Measurements from ENCODE around the gene PTK6.

PTK6 gene

GRCh38 chr20:63545814-63546213 is 8.6 kb upstream of the PTK6 start:
- no peaks in the 10 kb centered on the region for H3K36me3 ChIP-seq (ENCODE audit: control insufficient read depth, insufficient read depth, low read length)
- H3K9me3 ChIP-seq (ENCODE audit: control insufficient read depth, insufficient read depth, low read depth, low read length), result no peaks in the 10 kb centered on the region
- no peak overlapping the region for H3K9ac ChIP-seq (ENCODE audit: low read length)
- no peaks in the 10 kb centered on the region for H3K27me3 ChIP-seq (ENCODE audit: control insufficient read depth, insufficient read depth, low read length)
- H3K4me3 ChIP-seq (ENCODE audit: low read depth, low read length), result no peak overlapping the region
- no peak overlapping the region for H3K27ac ChIP-seq (ENCODE audit: low read depth, low read length)
- H3K4me1 ChIP-seq (ENCODE audit: control insufficient read depth, insufficient read depth, low read length), result peaks cover 20% of the 10 kb centered on the region

DNA sequence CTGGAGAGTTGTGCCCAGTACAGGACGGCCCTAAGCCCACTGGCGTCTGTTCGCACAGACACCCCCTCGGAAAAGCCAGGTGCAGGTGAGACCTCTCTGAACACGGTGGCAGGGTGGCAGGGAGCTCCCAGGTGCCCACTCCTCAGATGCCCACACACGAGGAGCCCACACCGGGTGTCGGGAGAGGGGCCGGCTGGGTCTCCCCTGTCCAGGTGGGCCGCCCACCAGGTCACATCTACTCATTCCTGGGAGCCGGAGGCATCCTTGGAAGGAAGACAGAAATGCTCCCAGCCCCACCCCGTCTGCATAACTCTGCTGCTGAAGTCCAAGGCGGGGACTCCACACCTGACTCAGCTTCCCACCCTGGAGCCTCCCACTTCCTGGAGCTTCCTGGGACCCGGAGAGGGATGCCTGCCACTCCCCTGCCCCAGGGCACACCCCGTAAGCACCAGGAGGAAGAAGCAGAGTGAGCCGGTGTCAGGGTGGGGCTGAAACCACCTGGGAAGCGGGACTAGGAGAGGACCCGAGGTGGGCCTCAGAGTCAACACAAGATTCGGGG is 7.9 kb upstream of the PTK6 start:
- no peak overlapping the region for H3K4me3 ChIP-seq (ENCODE audit: low read depth, low read length)
- no peaks in the 10 kb centered on the region for H3K27me3 ChIP-seq (ENCODE audit: control insufficient read depth, insufficient read depth, low read length)
- no peaks in the 10 kb centered on the region for H3K36me3 ChIP-seq (ENCODE audit: control insufficient read depth, insufficient read depth, low read length)
- H3K9ac ChIP-seq (ENCODE audit: low read length), result no peak overlapping the region
- peaks cover 20% of the 10 kb centered on the region for H3K4me1 ChIP-seq (ENCODE audit: control insufficient read depth, insufficient read depth, low read length)
- H3K9me3 ChIP-seq (ENCODE audit: control insufficient read depth, insufficient read depth, low read depth, low read length), result no peaks in the 10 kb centered on the region
- no peak overlapping the region for H3K27ac ChIP-seq (ENCODE audit: low read depth, low read length)

DNA sequence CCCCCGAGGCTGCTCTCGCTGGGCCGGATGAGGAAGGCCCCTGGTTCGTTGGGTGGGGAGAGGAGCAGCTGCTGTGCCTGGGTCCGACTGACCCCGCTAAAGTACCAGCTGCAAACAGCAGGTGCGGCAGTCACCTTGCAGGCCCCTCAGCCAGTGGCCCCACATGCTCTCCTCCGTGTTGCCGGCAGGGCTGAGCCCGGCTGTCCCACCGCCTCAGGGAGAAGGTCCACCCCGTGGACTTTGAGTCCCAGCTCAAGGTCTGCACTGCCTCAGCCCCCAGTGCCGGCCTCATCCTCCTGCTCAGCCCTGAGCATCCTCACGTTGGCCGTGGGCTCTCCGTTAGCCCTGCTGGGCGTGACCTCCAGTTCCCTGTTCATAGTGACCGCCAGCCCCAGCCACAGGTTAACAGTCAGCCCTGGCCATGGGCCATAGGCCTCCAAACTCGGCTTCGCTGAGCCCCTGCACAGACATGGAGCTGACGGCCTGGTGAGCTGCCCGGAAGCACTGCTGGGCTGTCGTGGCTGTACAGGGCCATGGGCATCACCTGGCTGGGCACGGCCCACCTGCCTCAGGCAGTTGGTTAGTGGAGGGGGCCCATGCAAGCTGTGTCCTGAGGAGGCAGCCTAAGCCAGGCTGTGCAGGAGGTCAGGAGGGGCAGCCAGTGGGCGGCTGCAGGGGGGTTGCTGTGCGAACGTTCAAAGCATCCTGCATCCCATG is 7.2 kb upstream of the PTK6 start:
- H3K4me1 ChIP-seq (ENCODE audit: control insufficient read depth, insufficient read depth, low read length), result peaks cover 19% of the 10 kb centered on the region

DNA sequence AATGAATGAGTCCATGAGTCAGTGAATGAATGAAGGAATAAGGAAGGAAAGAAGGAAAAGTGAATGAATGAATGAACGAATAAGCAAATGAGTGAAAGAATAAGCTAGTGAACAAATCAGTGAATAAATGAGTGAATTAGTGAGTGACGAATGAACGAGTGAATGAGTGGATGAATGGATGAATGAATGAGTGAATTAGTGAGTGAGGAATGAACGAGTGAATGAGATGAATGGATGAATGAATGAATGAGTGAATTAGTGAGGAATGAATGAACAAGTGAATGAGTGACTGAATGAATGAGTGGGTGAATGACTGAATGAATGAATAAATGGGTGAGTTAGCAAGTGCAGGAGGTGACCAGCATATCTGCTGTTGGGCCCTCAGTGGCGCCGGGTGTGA is 6.6 kb upstream of the PTK6 start:
- no peaks in the 10 kb centered on the region for H3K36me3 ChIP-seq (ENCODE audit: control insufficient read depth, insufficient read depth, low read length)
- no peaks in the 10 kb centered on the region for H3K9me3 ChIP-seq (ENCODE audit: control insufficient read depth, insufficient read depth, low read depth, low read length)
- no peak overlapping the region for H3K27ac ChIP-seq (ENCODE audit: low read depth, low read length)
- H3K4me3 ChIP-seq (ENCODE audit: low read depth, low read length), result no peak overlapping the region
- H3K4me1 ChIP-seq (ENCODE audit: control insufficient read depth, insufficient read depth, low read length), result peaks cover 15% of the 10 kb centered on the region
- no peak overlapping the region for H3K9ac ChIP-seq (ENCODE audit: low read length)
- no peaks in the 10 kb centered on the region for H3K27me3 ChIP-seq (ENCODE audit: control insufficient read depth, insufficient read depth, low read length)

More for the DNA sequence above, 7.2 kb upstream of the PTK6 start:
- H3K9me3 ChIP-seq (ENCODE audit: control insufficient read depth, insufficient read depth, low read depth, low read length), result no peaks in the 10 kb centered on the region
- H3K4me3 ChIP-seq (ENCODE audit: low read depth, low read length), result no peak overlapping the region
- no peaks in the 10 kb centered on the region for H3K27me3 ChIP-seq (ENCODE audit: control insufficient read depth, insufficient read depth, low read length)
- no peaks in the 10 kb centered on the region for H3K36me3 ChIP-seq (ENCODE audit: control insufficient read depth, insufficient read depth, low read length)
- no peak overlapping the region for H3K9ac ChIP-seq (ENCODE audit: low read length)
- H3K27ac ChIP-seq (ENCODE audit: low read depth, low read length), result no peak overlapping the region

DNA sequence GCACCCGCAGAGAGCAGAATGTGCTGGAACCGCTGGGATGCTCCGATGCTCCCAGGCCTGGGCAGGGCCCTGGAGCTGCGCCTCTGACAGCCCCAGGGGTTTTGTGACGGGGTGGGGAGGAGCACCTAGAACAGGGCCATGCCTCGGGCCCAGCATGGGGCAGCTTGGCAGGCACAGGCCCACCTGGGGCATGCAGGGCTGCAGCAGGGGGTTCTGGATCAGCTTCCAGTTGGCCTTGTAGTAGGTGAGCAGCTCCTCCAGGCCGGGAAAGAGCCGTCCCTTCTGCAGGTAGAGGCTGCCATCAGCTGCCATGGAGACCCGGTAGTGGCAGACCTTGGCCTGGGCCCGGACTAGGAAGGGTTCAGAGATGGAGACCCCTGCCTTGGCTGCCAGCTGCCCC is 6.0 kb upstream of the PTK6 start:
- H3K27ac ChIP-seq (ENCODE audit: low read depth, low read length), result no peak overlapping the region
- H3K9me3 ChIP-seq (ENCODE audit: control insufficient read depth, insufficient read depth, low read depth, low read length), result no peaks in the 10 kb centered on the region
- no peak overlapping the region for H3K9ac ChIP-seq (ENCODE audit: low read length)
- no peaks in the 10 kb centered on the region for H3K27me3 ChIP-seq (ENCODE audit: control insufficient read depth, insufficient read depth, low read length)
- H3K36me3 ChIP-seq (ENCODE audit: control insufficient read depth, insufficient read depth, low read length), result no peaks in the 10 kb centered on the region
- peaks cover 9% of the 10 kb centered on the region for H3K4me1 ChIP-seq (ENCODE audit: control insufficient read depth, insufficient read depth, low read length)
- H3K4me3 ChIP-seq (ENCODE audit: low read depth, low read length), result no peak overlapping the region

GRCh38 chr20:63542696-63543095 is 5.5 kb upstream of the PTK6 start:
- Histone ChIP-seq H3K4me3 (ENCODE audit: low read depth, low read length) (no peak overlapping the region), H3K27ac (ENCODE audit: low read depth, low read length) (no peak overlapping the region), H3K27me3 (ENCODE audit: control insufficient read depth, insufficient read depth, low read length) (no peaks in the 10 kb centered on the region), H3K36me3 (ENCODE audit: control insufficient read depth, insufficient read depth, low read length) (no peaks in the 10 kb centered on the region), H3K4me1 (ENCODE audit: control insufficient read depth, insufficient read depth, low read length) (peaks cover 6% of the 10 kb centered on the region), H3K9me3 (ENCODE audit: control insufficient read depth, insufficient read depth, low read depth, low read length) (no peaks in the 10 kb centered on the region), H3K9ac (ENCODE audit: low read length) (no peak overlapping the region)

GRCh38 chr20:63542031-63542559 is 4.9 kb upstream of the PTK6 start:
- no peak overlapping the region for H3K4me3 ChIP-seq (ENCODE audit: low read depth, low read length)
- no peaks in the 10 kb centered on the region for H3K36me3 ChIP-seq (ENCODE audit: control insufficient read depth, insufficient read depth, low read length)
- H3K27ac ChIP-seq (ENCODE audit: low read depth, low read length), result no peak overlapping the region
- no peaks in the 10 kb centered on the region for H3K9me3 ChIP-seq (ENCODE audit: control insufficient read depth, insufficient read depth, low read depth, low read length)
- H3K27me3 ChIP-seq (ENCODE audit: control insufficient read depth, insufficient read depth, low read length), result no peaks in the 10 kb centered on the region
- H3K4me1 ChIP-seq (ENCODE audit: control insufficient read depth, insufficient read depth, low read length), result peaks cover 7% of the 10 kb centered on the region; the same call in 1 of the 2 replicates
- no peak overlapping the region for H3K9ac ChIP-seq (ENCODE audit: low read length)

- Histone ChIP-seq H3K9ac (ENCODE audit: low read length) (no peak overlapping the region), H3K9me3 (ENCODE audit: control insufficient read depth, insufficient read depth, low read depth, low read length) (no peaks in the 10 kb centered on the region), H3K4me1 (ENCODE audit: control insufficient read depth, insufficient read depth, low read length) (peaks cover 8% of the 10 kb centered on the region; the same call in 1 of the 2 replicates), H3K4me3 (ENCODE audit: low read depth, low read length) (no peak overlapping the region), H3K36me3 (ENCODE audit: control insufficient read depth, insufficient read depth, low read length) (no peaks in the 10 kb centered on the region), H3K27me3 (ENCODE audit: control insufficient read depth, insufficient read depth, low read length) (no peaks in the 10 kb centered on the region), H3K27ac (ENCODE audit: low read depth, low read length) (no peak overlapping the region)
Observed at GRCh38 chr20:63541371-63541770, 4.2 kb upstream of the PTK6 start.

DNA sequence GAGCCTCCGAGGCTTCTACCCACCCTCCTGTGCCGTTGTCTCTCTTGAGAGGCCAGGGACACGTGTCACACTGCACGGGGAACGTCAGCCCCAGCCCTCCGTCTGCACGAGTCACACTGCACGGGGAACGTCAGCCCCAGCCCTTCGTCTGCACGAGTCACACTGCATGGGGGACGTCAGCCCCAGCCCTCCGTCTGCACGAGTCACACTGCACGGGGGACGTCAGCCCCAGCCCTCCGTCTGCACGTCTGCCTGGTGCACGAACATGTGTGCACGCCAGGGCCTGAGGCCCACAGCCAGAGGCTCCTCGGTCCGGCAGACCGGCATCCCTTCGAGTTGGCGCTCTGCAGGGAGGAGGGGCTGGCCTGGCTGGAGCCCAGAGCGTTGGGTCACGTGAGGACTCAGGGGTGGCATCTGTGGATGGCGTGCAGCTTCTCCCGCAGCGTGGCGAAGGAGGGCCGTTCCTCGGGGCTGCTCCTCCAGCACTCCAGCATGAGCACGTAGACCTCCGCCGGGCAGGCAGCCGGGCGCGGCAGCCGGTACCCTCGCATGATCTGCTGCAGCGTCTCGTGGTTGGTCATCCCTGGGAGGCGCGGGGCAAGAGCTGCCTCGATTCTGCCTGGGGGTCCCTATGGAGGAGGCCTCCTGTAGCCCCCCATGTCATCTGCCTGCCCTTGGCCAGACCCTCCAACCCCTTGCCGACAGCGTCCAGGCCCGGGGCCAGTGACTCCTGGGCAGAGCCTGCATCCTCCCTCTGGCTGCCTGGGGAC is 3.4 kb upstream of the PTK6 start:
- no peak overlapping the region for H3K27ac ChIP-seq (ENCODE audit: low read depth, low read length)
- H3K4me1 ChIP-seq (ENCODE audit: control insufficient read depth, insufficient read depth, low read length), result peaks cover 11% of the 10 kb centered on the region; the same call in 1 of the 2 replicates
- H3K27me3 ChIP-seq (ENCODE audit: control insufficient read depth, insufficient read depth, low read length), result no peaks in the 10 kb centered on the region
- H3K9ac ChIP-seq (ENCODE audit: low read length), result no peak overlapping the region
- no peaks in the 10 kb centered on the region for H3K9me3 ChIP-seq (ENCODE audit: control insufficient read depth, insufficient read depth, low read depth, low read length)
- H3K4me3 ChIP-seq (ENCODE audit: low read depth, low read length), result no peak overlapping the region
- no peaks in the 10 kb centered on the region for H3K36me3 ChIP-seq (ENCODE audit: control insufficient read depth, insufficient read depth, low read length)

DNA sequence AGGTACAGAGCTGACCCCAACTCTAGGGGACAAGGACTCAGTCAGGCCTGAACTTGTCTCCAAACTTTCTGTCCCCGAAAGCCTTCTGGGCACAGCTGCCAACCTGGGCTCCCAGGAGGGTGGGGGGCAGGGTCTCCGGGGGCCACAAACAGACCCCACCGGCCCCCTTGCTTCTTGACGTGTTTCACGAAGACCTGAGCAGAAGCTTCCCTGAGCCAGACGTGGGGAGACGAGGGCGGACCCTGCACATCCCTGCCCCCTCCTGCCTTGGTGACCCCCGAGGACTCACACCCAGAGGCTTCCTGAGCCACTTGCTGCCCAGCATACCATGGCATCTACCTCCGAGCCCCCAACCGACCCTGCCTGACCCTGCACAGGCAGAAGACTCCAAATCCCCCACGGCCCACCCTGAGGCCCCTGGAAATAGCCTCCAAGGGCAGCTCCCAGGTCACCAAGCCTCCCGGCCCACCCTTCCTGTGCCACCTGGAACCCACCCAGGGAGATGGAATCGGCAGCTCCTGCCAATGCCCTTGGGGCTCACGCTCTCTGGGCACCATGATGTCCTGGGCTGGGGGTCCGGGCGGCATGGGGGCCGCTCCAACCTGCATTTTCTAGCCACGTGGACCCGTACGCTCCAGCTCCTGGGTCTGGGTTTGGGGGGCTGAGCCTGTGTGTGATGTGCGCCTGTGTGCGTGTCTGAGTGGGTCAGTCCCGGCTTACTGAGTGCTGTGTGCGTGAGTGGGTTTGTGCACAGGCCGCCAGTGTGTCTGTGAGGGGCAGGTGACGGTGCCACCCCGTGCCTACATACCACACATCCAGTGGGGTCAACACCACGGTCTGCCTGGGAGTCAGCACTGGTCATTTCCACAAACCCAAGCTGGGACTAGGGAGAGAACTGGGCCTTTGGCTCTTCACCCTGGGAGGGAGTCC is 2.5 kb upstream of the PTK6 start:
- H3K4me1 ChIP-seq (ENCODE audit: control insufficient read depth, insufficient read depth, low read length), result peaks cover 7% of the 10 kb centered on the region; the same call in 1 of the 2 replicates
- H3K9me3 ChIP-seq (ENCODE audit: control insufficient read depth, insufficient read depth, low read depth, low read length), result no peaks in the 10 kb centered on the region
- H3K27me3 ChIP-seq (ENCODE audit: control insufficient read depth, insufficient read depth, low read length), result no peaks in the 10 kb centered on the region
- H3K4me3 ChIP-seq (ENCODE audit: low read depth, low read length), result no peak overlapping the region
- no peak overlapping the region for H3K9ac ChIP-seq (ENCODE audit: low read length)
- no peaks in the 10 kb centered on the region for H3K36me3 ChIP-seq (ENCODE audit: control insufficient read depth, insufficient read depth, low read length)
- H3K27ac ChIP-seq (ENCODE audit: low read depth, low read length), result no peak overlapping the region
